Panc1 (cell line): ENCODE measurements around the gene KIAA1217. TPM values are rescaled to one million over a fixed set of nuclear protein-coding genes. Genes with fewer than 3 reads are reported as not detected.

Experiments
- ATAC-seq: fragments of 200-7000 bp; cut with Tn5 transposase; 2 replicates; pipeline ENCODE4 v1.9.1; 2020; ENCODE audit warnings: mild to moderate bottlenecking, moderate library complexity
- BruUV-seq: library from RNA; stranded (reverse); fragments of 400-500 nt; replicated peaks from 2 replicates; lab custom pipeline; 2021; lab: Mats Ljungman, UMichigan
- CTCF ChIA-PET: fragments of 300-600 bp; sonication (Branson Sonifier 250); formaldehyde crosslinking; loops from one replicate; lab custom pipeline; 2022; ENCODE audit warnings: antibody characterized with exemption; lab: Charles Lee
- POLR2A ChIA-PET: fragments of 300-600 bp; sonication (Branson Sonifier 250); formaldehyde crosslinking; loops from one replicate; lab custom pipeline; 2022; ENCODE audit warnings: antibody characterized with exemption; lab: Charles Lee
- DNase-seq: peaks from one replicate; pipeline ENCODE4 v3.0.0-alpha.2; 2010; ENCODE audit warnings: low read depth, low spot score
- H3K27ac ChIP-seq: 2 replicates; pipeline ENCODE4 v1.5.1; 2011; ENCODE audit warnings: mild to moderate bottlenecking, low read length, inconsistent platforms
- H3K27me3 ChIP-seq: fragments of 200-500 bp; sonication (Bioruptor generic); 2 replicates; pipeline ENCODE4 v1.6.0; 2014; ENCODE audit warnings: low read length, inconsistent platforms; ENCODE audit not compliant: control insufficient read depth, insufficient read depth
- H3K36me3 ChIP-seq: fragments of 200-500 bp; sonication (Bioruptor generic); 2 replicates; pipeline ENCODE4 v1.5.1; 2014; ENCODE audit warnings: inconsistent platforms, mild to moderate bottlenecking, low read length, moderate library complexity; ENCODE audit not compliant: control insufficient read depth, insufficient read depth
- H3K4me1 ChIP-seq: 2 replicates; pipeline ENCODE4 v1.5.1; 2011; ENCODE audit warnings: inconsistent platforms, mild to moderate bottlenecking, low read length, moderate library complexity; ENCODE audit not compliant: control insufficient read depth, insufficient read depth
- H3K4me3 ChIP-seq, 2 experiments: 2 replicates each; pipeline ENCODE4 v1.5.1; 2011 to 2012; ENCODE audit warnings: low read depth in 2 of 2, low read length in 2 of 2, mild to moderate bottlenecking in 2 of 2, inconsistent platforms in 1 of 2, moderate library complexity in 1 of 2
- H3K9me3 ChIP-seq: fragments of 200-500 bp; sonication (Bioruptor generic); 2 replicates; pipeline ENCODE4 v1.5.1; 2014; ENCODE audit warnings: low read depth, mild to moderate bottlenecking, inconsistent platforms, low read length, moderate library complexity; ENCODE audit not compliant: control insufficient read depth, insufficient read depth
- CTCF ChIP-seq: fragments of 450-650 bp; IDR thresholded peaks from 2 replicates; pipeline ENCODE4 v1.5.1; 2017; ENCODE audit warnings: mild to moderate bottlenecking
- POLR2AphosphoS5 ChIP-seq: IDR thresholded peaks from 2 replicates; pipeline ENCODE4 v1.6.1; 2012; ENCODE audit warnings: mild to moderate bottlenecking, low read depth, low read length, moderate library complexity
- SIN3A ChIP-seq: IDR thresholded peaks from 2 replicates; pipeline ENCODE4 v1.6.1; 2012; ENCODE audit warnings: low read depth, mild to moderate bottlenecking, low read length, moderate library complexity, borderline replicate concordance; ENCODE audit not compliant: insufficient read depth
- TCF7L2 ChIP-seq: IDR thresholded peaks from 2 replicates; pipeline ENCODE4 v1.6.1; 2011; ENCODE audit warnings: mild to moderate bottlenecking, low read depth, low read length, inconsistent platforms
- in situ Hi-C: cut with HindIII; loops from 2 replicates; pipeline ENCODE4 v1.10.0; 2016; ENCODE audit warnings: low sequenced_read_pairs, low pct_unique_long_range_greater_than_20kb
- intact Hi-C: fragments of 100-400 bp; cut with micrococcal nuclease; formaldehyde crosslinking; loops from one replicate; pipeline ENCODE4 v1.10.0; 2022; ENCODE audit not compliant: unreplicated experiment
- total RNA-seq: library from RNA; stranded (reverse); gene quantifications from one replicate; pipeline ENCODE4 v1.2.1, GENCODE V29; 2021; ENCODE audit not compliant: unreplicated experiment
- TF ChIP-seq, protein P1 (sequence below), 2 experiments: IDR thresholded peaks; 2 replicates each; pipeline ENCODE4 v1.6.1; 2011 to 2012; ENCODE audit warnings: low read depth in 2 of 2, control low read depth in 1 of 2, low read length in 1 of 2, mild to moderate bottlenecking in 1 of 2, moderate library complexity in 1 of 2; ENCODE audit not compliant: insufficient read depth in 1 of 2

Gene KIAA1217
- total RNA-seq, 1 experiment from 2014 or later, result 11.6 TPM

GRCh38 chr10:24375510-24375909 lies 166.6 kb downstream of the KIAA1217 start:
- Histone ChIP-seq H3K4me1 (no peaks in the 10 kb centered on the region), H3K27me3 (no peaks in the 10 kb centered on the region), H3K9me3 (no peaks in the 10 kb centered on the region), H3K27ac (no peak overlapping the region), H3K36me3 (no peaks in the 10 kb centered on the region), H3K4me3 (no peak overlapping the region)
- DNase-seq (no peak), ATAC-seq (no peak)
- TF ChIP-seq, protein P1, sequence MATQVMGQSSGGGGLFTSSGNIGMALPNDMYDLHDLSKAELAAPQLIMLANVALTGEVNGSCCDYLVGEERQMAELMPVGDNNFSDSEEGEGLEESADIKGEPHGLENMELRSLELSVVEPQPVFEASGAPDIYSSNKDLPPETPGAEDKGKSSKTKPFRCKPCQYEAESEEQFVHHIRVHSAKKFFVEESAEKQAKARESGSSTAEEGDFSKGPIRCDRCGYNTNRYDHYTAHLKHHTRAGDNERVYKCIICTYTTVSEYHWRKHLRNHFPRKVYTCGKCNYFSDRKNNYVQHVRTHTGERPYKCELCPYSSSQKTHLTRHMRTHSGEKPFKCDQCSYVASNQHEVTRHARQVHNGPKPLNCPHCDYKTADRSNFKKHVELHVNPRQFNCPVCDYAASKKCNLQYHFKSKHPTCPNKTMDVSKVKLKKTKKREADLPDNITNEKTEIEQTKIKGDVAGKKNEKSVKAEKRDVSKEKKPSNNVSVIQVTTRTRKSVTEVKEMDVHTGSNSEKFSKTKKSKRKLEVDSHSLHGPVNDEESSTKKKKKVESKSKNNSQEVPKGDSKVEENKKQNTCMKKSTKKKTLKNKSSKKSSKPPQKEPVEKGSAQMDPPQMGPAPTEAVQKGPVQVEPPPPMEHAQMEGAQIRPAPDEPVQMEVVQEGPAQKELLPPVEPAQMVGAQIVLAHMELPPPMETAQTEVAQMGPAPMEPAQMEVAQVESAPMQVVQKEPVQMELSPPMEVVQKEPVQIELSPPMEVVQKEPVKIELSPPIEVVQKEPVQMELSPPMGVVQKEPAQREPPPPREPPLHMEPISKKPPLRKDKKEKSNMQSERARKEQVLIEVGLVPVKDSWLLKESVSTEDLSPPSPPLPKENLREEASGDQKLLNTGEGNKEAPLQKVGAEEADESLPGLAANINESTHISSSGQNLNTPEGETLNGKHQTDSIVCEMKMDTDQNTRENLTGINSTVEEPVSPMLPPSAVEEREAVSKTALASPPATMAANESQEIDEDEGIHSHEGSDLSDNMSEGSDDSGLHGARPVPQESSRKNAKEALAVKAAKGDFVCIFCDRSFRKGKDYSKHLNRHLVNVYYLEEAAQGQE (IDR thresholded peaks at IDR 0.05; ENCODE audit: insufficient read depth in 1 of 2, low read depth in 2 of 2, low read length in 1 of 2), result no peak
- no peak for TF ChIP-seq POLR2AphosphoS5
- no peak for TF ChIP-seq SIN3A
- TF ChIP-seq CTCF, result no peak
- POLR2A ChIA-PET, result no interaction called here
- in situ Hi-C loops (no loop called here), intact Hi-C loops (no loop called here)
- BruUV-seq, result no TSS peak
- CTCF ChIA-PET, result no interaction called here

- H3K36me3 ChIP-seq, result no peaks in the 10 kb centered on the region
- no peaks in the 10 kb centered on the region for H3K9me3 ChIP-seq
- DNase-seq (no peak), ATAC-seq (no peak)
- CTCF ChIA-PET, result no interaction called here
- no peaks in the 10 kb centered on the region for H3K4me1 ChIP-seq
- no TSS peak for BruUV-seq
- H3K27ac ChIP-seq, result no peak overlapping the region
- H3K27me3 ChIP-seq, result no peaks in the 10 kb centered on the region
- no peak for TF ChIP-seq POLR2AphosphoS5
- no peak for TF ChIP-seq TCF7L2
- TF ChIP-seq, protein P1 (IDR thresholded peaks at IDR 0.05; ENCODE audit: insufficient read depth in 1 of 2, low read depth in 2 of 2, low read length in 1 of 2), result no peak
- no peak for TF ChIP-seq SIN3A
- TF ChIP-seq CTCF, result no peak
- intact Hi-C loops, result no loop called here
- POLR2A ChIA-PET, result no interaction called here
- no peak overlapping the region for H3K4me3 ChIP-seq
- in situ Hi-C loops, result no loop called here
Measured at GRCh38 chr10:24376731-24377130, 167.8 kb downstream of the KIAA1217 start.
